ENCODE results near the gene CNOT2.
A peak's percentile ranks its signal among the peaks of the same experiment; 100 is the strongest.

CNOT2 gene, protein sequence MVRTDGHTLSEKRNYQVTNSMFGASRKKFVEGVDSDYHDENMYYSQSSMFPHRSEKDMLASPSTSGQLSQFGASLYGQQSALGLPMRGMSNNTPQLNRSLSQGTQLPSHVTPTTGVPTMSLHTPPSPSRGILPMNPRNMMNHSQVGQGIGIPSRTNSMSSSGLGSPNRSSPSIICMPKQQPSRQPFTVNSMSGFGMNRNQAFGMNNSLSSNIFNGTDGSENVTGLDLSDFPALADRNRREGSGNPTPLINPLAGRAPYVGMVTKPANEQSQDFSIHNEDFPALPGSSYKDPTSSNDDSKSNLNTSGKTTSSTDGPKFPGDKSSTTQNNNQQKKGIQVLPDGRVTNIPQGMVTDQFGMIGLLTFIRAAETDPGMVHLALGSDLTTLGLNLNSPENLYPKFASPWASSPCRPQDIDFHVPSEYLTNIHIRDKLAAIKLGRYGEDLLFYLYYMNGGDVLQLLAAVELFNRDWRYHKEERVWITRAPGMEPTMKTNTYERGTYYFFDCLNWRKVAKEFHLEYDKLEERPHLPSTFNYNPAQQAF

DNA sequence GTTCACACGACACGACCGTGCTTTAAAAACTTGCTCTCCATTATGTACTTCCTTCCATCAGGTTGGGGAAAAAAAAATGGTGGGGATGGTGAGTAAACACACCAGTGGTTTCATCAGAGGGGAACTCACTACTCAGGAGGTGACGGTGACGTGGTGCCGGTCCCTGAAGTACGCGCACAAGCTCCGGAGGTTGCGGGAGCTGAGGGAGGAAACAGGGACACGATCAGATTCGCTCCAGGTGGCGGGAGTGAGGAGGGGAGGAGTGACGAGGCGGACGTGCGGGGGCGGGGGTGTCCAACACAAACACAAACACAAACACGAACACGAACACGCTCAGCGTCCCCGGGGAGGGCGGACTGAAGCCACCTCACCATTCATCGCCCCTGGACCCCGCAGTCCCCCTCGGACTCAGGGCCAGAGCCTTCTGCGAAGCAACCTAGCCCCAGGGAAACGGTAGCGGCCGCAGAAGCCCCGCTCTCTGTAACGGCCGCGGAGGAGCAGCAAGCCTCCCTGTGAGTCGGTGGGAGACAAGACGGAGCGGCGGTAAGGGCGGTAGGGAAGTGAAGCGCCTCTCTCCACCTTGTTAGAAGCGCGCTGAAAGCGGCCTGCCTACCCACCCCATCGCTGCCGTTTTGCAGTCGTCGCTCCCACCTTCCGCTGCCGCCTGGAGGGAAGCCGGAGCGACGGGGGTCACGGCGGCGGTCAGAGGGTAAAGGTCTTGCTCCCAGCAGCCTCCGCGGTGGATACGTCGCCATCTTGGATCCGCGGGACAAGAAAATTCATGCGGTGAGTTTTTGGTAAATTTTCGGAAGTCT is at the start of gene CNOT2:
CNOT2 (plus strand) TSS at position 739 of the 815 bp plus-strand sequence. CDS start 34,794 bp downstream, outside the sequence.
- intact Hi-C loops (cut with DNase I), result loop anchor here (5.0 kb wide), 1 partner anchor 124 kb away; the partner anchor contains the start of gene KCNMB4
- DNase-seq, result peak; percentile 78 to 97 (median 91)

DNA sequence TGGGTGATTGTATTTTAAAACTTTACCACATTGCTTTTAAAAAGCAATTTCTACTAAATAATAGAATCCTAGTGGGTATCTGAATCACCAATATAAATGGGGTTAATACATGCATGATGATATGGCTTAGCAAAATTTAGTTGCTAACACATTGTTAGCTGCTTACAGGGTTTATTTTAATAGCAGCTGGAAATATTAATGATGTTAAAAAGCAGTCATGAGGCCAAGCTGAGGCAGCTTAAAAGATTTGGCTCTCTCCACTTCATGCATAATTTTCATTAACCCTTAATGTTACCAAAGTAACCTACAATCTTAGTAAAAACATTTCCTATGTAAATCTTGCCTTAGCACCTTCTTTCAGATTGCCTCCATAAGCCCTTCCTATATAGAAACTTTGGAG is 49.2 kb upstream of the CNOT2 start:
- intact Hi-C loops (cut with DNase I), result no loop called here
- no peak for DNase-seq

DNA sequence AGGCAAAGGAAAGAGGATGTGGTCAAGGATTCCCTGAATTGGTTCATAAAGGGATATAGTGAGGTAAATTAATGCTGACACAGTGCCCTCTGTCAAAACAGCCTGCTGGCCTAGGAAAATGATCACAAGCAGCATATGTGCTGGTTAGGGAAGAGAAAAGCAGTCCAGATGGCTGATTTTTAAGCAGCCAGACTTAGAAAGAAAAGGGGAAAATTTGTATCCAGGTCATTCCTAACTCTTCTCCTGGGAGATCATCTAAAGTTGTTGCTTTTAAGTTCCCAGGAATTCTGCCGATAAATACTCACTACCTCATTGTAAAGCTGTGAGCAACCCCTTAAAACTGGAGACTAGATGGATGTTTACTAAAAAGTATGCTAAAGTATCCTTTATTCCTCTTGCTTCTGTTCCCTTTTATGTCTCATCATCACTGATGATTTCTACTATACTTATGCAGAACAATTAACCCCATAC is 46.4 kb upstream of the CNOT2 start:
- intact Hi-C loops (cut with DNase I), result no loop called here
- DNase-seq, result peak in 1 of 42 donors; percentile 17

DNA sequence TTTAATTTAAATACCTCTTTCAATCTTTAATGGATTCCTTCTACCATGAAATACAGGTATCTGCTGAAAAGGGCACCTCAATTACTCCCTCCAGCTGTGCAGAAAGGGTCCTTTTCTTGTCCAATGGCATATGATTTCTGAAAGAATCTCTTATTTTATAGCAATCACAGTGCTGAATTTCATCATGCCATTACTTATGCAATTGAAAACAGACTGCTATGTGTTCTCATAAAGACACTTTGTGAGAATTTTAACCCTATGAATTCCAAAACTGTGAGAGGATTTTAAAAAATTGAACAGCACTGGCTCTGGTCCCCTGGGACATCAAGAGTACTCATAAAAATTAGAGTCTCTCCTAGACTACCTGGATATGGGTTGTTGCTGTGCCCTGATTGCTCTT is 45.9 kb upstream of the CNOT2 start:
- DNase-seq, result no peak
- intact Hi-C loops (cut with DNase I), result no loop called here

DNA sequence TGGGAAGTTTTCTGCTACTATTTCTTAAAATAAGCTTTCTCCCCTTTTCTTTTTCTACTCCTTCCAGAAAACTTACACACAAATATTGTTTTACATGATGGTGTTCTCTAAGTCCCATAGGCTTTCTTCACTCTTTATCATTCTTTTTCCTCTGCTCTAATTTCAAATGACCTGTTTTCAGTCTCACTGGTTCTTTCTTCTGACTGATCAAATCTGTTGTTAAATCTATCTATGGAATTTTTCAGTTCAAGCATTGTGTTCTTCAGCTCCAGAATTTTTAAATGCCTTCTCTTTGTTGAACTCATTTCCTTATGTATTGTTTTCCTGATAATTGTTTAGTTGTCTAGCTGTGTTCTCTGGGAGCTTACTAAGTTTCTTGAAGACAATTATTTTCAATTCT is 29.5 kb upstream of the CNOT2 start:
- no peak for DNase-seq
- intact Hi-C loops (cut with DNase I), result no loop called here

DNA sequence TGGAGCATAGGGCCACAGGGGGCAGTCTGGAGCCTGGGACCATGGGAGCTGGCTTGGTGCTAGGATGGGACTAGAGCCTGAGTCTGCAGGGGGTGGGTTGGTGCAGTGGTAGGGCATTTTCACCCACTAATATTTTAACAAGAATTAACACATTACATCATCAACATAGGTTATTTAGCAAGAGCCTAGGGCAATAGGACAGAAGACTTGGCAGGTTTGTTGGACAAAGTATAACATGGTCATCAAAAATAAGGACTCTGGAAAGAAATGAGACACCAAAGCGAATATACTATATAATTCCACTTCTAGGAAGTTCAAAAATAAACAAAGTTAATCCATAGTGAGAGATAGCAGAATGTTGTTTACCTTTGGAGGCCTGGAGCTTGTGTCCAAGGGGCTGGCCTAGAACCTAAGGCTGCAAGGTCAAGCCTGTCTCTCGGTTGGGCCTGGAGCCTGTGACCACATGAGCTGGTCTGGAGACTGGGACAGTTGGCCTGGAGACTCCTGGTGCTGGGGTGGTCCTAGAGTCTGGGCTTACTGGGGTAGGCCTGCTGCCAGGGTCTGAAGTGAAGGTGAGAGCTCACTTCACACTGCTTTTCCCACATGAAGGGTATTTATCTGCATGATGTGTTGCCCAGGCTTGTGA is 28.1 kb upstream of the CNOT2 start:
- intact Hi-C loops (cut with DNase I), result no loop called here
- DNase-seq, result no peak

DNA sequence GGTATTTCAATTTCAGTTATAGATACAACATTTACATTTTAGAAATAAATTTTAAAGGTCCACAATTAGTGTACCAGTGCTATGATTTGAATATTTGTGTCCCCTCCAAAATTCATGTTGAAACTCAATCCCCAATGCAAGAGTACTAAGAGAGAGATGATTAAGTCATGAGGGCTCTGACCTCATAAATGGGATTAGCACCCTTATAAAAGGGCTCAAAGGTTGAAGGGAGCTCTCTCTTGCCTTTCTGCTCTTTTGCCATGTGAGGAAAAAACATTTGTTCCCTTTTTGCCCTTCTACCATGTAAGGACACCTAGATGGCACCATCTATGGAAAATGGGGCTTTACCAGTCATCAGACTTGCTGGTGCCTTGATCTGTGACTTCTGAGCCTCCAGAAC is 25.8 kb upstream of the CNOT2 start:
- DNase-seq, result no peak
- intact Hi-C loops (cut with DNase I), result no loop called here

DNA sequence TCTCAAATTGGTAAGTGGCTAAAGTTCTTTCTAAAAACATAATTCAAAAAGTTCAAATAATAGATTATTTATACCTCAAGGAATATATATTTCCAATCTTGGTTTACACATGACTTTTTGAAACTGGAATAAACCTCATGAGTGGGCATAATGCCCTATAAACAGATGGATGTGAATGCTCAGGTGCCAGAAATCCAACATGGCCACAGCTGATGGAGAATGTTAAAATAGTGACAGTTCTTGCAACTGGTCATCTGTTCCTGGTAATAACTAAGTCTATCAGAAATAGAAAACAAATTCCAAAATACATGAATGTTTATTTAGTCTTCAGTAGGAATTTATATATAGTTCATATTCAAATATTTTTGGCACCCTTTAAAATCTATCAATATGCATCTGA is 21.6 kb upstream of the CNOT2 start:
- no peak for DNase-seq
- intact Hi-C loops (cut with DNase I), result no loop called here

DNA sequence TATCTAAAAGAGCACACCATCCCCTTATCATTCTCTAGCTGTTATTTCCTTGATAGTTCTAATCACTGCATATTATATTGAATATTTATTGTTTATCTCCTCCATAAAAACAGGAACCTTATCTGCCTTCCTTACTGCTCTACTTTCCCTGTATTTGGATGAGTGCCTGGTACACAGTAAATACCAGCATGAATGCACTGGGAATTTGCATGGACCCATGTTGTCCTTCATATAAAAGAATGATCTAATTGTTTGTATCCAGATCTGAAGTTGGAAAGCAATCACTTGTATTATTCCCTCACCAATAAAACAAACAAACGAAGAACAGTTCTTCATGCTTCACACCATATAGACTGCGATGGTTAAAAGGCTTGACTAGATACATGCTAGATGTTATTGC is 15.3 kb upstream of the CNOT2 start:
- peak in 1 of 42 donors; percentile 21 for DNase-seq
- intact Hi-C loops (cut with DNase I), result no loop called here

DNA sequence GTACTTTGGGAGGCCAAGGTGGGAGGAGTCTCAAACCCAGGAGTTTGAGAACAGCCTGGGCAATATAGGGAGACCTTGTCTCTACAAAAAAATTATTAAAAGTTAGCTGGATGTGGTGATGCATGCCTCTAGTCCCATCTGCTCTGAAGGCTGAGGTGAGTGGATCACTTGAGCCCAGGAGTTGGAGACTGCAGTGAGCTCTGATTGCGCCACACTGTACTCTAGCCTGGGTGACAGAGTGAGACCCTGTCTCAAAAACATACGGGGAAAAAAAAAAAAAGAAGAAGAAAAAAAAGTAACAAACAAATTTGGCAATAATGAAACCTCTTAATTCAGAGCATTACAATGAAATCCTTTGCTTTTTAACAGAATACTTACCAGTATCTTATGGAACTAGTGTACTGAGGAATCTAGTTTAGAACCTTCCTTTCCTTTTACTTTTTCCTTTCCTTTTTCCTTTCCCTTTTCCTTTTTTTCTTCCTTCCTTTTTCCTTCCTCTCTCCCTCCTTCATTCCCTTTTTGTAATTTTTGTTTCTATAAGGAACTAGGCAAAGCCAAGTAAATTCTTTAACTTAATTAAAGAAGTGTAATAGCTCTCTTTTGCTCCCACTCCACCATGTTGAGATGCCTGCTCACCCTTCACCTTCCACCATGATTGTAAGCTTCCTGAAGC is 12.2 kb upstream of the CNOT2 start:
- no peak for DNase-seq
- intact Hi-C loops (cut with DNase I), result no loop called here

DNA sequence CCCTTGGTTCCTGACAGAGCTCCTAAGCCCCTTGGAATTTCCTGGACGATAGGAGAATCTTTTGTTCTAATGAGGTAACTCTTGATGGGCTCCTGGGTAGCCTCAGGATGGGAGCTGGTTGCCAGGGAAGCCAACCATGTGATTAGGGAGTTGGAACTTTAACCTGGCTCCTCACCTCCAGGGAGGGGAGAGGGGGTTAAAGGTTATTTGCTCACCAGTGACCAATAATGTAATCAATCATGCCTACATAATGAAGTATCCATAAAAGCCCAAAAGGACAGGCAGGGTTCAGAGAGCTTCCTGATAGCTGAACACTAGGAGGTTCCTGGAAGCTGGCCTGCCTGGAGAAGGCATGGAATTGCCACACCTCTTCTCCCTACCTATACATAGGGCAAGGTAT is 6.2 kb upstream of the CNOT2 start:
- DNase-seq, result no peak
- intact Hi-C loops (cut with DNase I), result no loop called here

DNA sequence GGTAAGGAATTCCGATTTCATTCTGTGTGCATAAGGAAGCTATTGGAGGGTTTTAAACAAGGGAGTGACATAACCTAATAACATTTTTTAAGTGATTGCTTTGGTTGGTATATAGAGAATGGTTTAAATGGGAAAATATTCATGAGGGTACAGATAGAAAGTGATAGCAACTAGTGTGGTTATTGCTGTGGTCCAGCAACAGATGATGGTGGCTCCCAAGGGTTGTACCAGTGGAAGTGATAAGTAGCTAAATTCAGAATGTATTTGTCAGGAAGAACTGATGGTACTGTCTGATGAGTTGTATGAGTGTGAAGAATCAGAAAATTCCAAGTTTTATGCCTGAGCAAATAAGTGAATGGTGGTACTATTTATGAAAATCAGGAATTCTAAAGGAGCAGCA is 2.6 kb upstream of the CNOT2 start:
- DNase-seq, result no peak

DNA sequence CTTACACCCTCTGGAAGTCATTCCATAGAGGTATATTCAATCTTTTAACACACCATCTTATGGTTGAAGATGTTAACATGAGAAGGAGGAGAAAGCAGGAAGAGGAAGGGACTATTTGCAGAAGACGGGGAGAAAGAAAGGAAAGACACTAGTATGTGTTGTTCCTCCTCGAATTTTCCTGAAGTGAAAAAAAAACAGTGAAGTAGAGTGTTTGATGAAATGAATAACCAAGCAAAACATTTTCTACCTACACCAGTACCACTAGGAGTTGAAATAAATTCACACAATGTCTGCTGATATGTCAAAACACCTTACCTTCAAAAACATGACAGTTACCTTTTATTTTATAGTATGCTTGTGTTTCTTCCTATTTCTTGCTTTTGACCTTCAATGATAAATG is 1.4 kb upstream of the CNOT2 start:
- intact Hi-C loops (cut with DNase I), result loop anchor here (5.0 kb wide), 1 partner anchor 125 kb away; the partner anchor contains the start of gene KCNMB4
- DNase-seq, result no peak

More for the DNA sequence above, 2.6 kb upstream of the CNOT2 start:
- intact Hi-C loops (cut with DNase I), result loop anchor here (5.0 kb wide), 1 partner anchor 127 kb away; the partner anchor contains the start of gene KCNMB4

DNA sequence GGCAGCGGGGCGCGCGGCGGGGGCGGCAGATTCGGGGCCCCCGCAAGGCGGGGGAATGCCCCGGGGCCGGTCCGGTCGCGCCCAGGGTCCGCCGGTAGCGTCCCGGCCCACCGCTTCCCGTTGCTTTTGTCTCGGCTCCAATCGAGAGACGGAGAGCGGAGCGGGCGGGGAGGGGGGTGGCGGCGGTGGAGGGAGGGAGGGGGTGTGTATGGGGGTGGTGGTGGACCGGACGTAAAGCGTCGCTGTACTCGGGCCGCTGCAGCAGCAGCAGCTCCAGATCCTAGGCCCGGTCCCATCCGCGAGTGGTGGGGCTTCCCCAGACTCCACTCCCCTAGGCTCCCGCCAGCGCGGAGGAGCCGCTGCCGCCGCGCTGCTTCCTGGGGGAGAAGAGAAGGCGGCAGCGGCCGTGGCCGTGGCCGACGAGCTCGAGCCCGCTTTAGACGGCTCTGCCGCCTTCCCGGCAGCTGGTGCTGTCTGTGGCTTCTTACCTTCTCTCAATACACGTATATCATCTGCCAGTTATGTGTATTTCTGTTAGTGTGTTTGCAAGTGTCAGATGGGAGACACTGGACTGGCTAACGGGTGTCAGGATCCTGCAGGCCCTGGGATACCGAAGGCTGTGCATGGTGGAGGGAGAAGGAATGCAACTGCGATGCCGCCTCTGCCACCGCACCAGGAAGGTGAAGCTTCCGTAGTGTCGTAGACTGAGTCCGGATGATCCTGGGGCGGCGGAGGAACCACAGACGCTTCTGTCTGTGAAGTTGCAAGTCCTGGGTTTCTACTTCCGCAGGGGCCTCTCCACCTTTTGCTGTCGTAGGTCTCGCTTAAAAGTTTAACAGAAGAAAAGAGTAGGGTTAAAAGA is 508 bp downstream of the CNOT2 start:
- intact Hi-C loops (cut with DNase I), result loop anchor here (5.0 kb wide), 1 partner anchor 124 kb away; the partner anchor contains the start of gene KCNMB4
- DNase-seq, result peak; percentile 33 to 88 (median 71)

DNA sequence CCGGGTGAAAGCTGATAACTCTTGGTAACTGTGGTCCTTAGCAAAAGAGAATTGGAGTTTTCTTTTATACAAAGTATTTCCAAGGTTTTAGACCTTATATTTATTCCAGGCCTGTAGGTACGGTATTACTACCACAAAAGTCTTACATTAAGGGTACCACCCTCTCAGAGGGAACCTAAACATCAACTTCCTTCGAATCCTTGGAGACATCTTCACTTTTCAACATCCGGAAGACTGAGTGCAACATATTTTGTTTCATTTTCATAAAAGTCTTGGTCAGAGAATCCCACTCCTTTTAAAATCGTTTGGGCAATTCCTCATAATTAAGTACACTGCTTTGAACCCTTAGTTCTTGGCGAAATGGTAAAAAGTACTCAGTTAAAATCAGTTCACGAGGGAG is 1.2 kb downstream of the CNOT2 start:
- intact Hi-C loops (cut with DNase I), result loop anchor here (5.0 kb wide), 1 partner anchor 123 kb away; the partner anchor contains the start of gene KCNMB4
- DNase-seq, result no peak

DNA sequence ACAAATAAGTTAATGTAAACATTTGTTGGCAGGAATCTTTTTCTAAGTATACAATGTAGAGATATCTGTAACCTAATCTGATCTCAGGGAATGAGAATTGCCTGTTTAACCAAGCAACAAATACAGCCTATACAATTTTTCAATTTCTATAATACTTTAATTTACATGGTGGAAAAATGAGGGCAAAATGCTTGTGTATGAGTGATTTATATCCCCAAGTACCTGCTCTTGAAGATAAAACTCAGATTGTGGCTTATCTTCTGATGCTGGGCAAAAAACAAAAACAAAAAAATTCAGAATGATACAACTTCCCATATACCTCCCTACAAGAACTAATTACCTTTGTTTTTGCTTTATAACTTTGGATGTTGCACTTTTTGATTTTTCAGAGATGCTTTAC is 2.2 kb downstream of the CNOT2 start:
- intact Hi-C loops (cut with DNase I), result no loop called here
- no peak for DNase-seq

DNA sequence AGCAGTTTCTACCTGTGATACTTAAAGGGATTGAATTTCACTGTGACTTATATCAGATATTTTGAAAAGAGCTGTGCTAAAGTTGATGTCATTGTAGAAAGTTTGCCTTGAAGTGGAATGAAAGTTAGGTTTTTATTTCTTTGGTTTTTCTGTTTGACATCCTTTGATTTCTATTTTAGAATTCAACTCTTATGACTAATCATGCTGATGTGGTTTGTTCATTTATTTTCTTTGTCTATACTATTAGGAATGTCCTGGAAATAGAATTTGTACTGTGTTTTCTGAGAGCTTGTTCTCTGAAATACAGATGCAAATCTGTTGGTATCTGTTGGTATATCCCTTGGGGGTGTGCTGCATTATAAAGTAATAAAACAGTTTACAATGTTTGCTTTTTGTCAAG is 3.3 kb downstream of the CNOT2 start:
- intact Hi-C loops (cut with DNase I), result no loop called here
- no peak for DNase-seq

All from head of caudate nucleus (tissue), 42 donors.